A549 (cell line): ENCODE data around the gene ATAT1. TPM values are rescaled to one million over a fixed set of nuclear protein-coding genes. Genes with fewer than 3 reads are reported as not detected.

ENCODE experiments used
- ATAC-seq, 2 experiments: fragments of 200-7000 bp in 1 of 2; fragments of >200 bp in 1 of 2; cut with Nextera tagmentation in 1 of 2; cut with Tn5 transposase in 1 of 2; 3 replicates each; pipeline versions ENCODE4 v1.8.0 to v1.9.1; 2018 to 2020; ENCODE audit warnings: mild to moderate bottlenecking in 1 of 2, moderate library complexity in 1 of 2
- CTCF ChIA-PET: fragments of 300-600 bp; sonication (Branson Sonifier 250); formaldehyde crosslinking; extraction: SDS; loops from one replicate; lab custom pipeline; 2021; ENCODE audit warnings: antibody characterized with exemption, inconsistent platforms; lab: Yijun Ruan, JAX
- POLR2A ChIA-PET: fragments of 350-600 bp; formaldehyde crosslinking; extraction: SDS; loops from one replicate; lab custom pipeline; 2021; ENCODE audit warnings: antibody characterized with exemption, inconsistent platforms; lab: Yijun Ruan, JAX
- DNase-seq, 2 experiments: peaks; one replicate each; pipeline versions ENCODE4 v3.0.0 to v3.0.0-alpha.2; 2011 to 2016; ENCODE audit warnings: low read depth in 1 of 2, low spot score in 1 of 2
- FAIRE-seq: peaks from 2 replicates; lab custom pipeline; 2011; peaks lifted over from hg19 to GRCh38; lab: Jason Lieb, UNC
- H3K27ac ChIP-seq, 2 experiments: fragments of >200 bp; sonication (Bioruptor Twin); formaldehyde crosslinking; 3 replicates each; pipeline ENCODE4 v1.5.1; 2016 to 2017
- H3K4me1 ChIP-seq: fragments of >200 bp; sonication (Bioruptor Twin); formaldehyde crosslinking; 3 replicates; pipeline ENCODE4 v1.6.1; 2016
- H3K4me2 ChIP-seq: fragments of >200 bp; sonication (Bioruptor Twin); formaldehyde crosslinking; 3 replicates; pipeline ENCODE4 v1.6.1; 2016
- H3K4me3 ChIP-seq: fragments of >200 bp; sonication (Bioruptor Twin); formaldehyde crosslinking; 3 replicates; pipeline ENCODE4 v1.5.1; 2016
- H3K9me3 ChIP-seq: fragments of >200 bp; sonication (Bioruptor Twin); formaldehyde crosslinking; 3 replicates; pipeline ENCODE4 v1.6.1; 2016
- CHD2 ChIP-seq: fragments of 150-350 bp; IDR thresholded peaks from 2 replicates; pipeline ENCODE4 v1.6.1; 2014; ENCODE audit warnings: low read length; ENCODE audit not compliant: partially characterized antibody
- CHD4 ChIP-seq: fragments of 200-600 bp; sonication (generic); IDR thresholded peaks from 2 replicates; pipeline ENCODE4 v1.6.1; 2016; ENCODE audit warnings: antibody characterized with exemption, mild to moderate bottlenecking, borderline replicate concordance
- FOSB ChIP-seq: fragments of 250-450 bp; sonication (Bioruptor Pico); IDR thresholded peaks from 2 replicates; pipeline ENCODE4 v1.5.0; 2020; ENCODE audit warnings: mild to moderate bottlenecking, moderate library complexity
- HOXA7 ChIP-seq: fragments of 250-450 bp; sonication (Bioruptor Pico); IDR thresholded peaks from 2 replicates; pipeline ENCODE4 v1.5.0; 2020; ENCODE audit warnings: mild to moderate bottlenecking, moderate library complexity
- JUN ChIP-seq, 2 experiments: fragments of >200 bp; sonication (Bioruptor Twin); formaldehyde crosslinking; IDR thresholded peaks; 2 replicates in 1 of 2; 3 replicates in 1 of 2; pipeline ENCODE4 v1.6.1; 2016 to 2017
- KDM1A ChIP-seq: fragments of 200-600 bp; sonication (generic); IDR thresholded peaks from 2 replicates; pipeline ENCODE4 v1.6.1; 2016; ENCODE audit warnings: low read depth, mild to moderate bottlenecking
- KDM5A ChIP-seq: fragments of 200-600 bp; sonication (generic); IDR thresholded peaks from 2 replicates; pipeline ENCODE4 v1.6.1; 2016; ENCODE audit warnings: antibody characterized with exemption, mild to moderate bottlenecking
- MAFK ChIP-seq: fragments of 450-650 bp; IDR thresholded peaks from 2 replicates; pipeline ENCODE4 v1.6.1; 2014; ENCODE audit not compliant: partially characterized antibody
- PHF8 ChIP-seq: fragments of 200-600 bp; sonication (generic); IDR thresholded peaks from 2 replicates; pipeline ENCODE4 v1.6.1; 2016; ENCODE audit warnings: low read depth, mild to moderate bottlenecking, antibody characterized with exemption, moderate library complexity, borderline replicate concordance
- RARB ChIP-seq: fragments of 250-450 bp; sonication (Bioruptor Pico); IDR thresholded peaks from 2 replicates; pipeline ENCODE4 v1.8.0; 2021; ENCODE audit warnings: mild to moderate bottlenecking, moderate library complexity
- RCOR1 ChIP-seq: fragments of 150-350 bp; IDR thresholded peaks from 2 replicates; pipeline ENCODE4 v1.6.1; 2014; ENCODE audit warnings: antibody characterized with exemption, low read length, low read depth
- REST ChIP-seq: fragments of 200-600 bp; sonication (generic); IDR thresholded peaks from 2 replicates; pipeline ENCODE4 v1.6.1; 2016; ENCODE audit warnings: antibody characterized with exemption, mild to moderate bottlenecking, moderate library complexity
- RNF2 ChIP-seq: fragments of 200-600 bp; sonication (generic); IDR thresholded peaks from 2 replicates; pipeline ENCODE4 v1.6.1; 2016; ENCODE audit warnings: low read depth, mild to moderate bottlenecking, antibody characterized with exemption, moderate library complexity, borderline replicate concordance
- SREBF2 ChIP-seq: fragments of 450-650 bp; IDR thresholded peaks from 2 replicates; pipeline ENCODE4 v1.6.1; 2014; ENCODE audit warnings: mild to moderate bottlenecking, moderate library complexity
- TFCP2L1 ChIP-seq: fragments of 250-450 bp; sonication (Bioruptor Pico); IDR thresholded peaks from 2 replicates; pipeline ENCODE4 v1.5.0; 2021; ENCODE audit warnings: mild to moderate bottlenecking
- WGBS: methylation state at CpG from one replicate; pipeline ENCODE4 v1.1.6; 2017; ENCODE audit errors: missing lambda C conversion rate; 5-methylcytosine and 5-hydroxymethylcytosine counted together
- polyA plus RNA-seq, 4 experiments: library from polyadenylated mRNA; depleted of rRNA in 3 of 4; stranded (reverse); fragments of >200 nt; fragmentation: RNase III in 1 of 4; extraction: RNeasy Plus Mini Kit Qiagen cat#74134 plus additional on column Dnase treatment in 1 of 4; gene quantifications; 2 replicates in 3 of 4; 3 replicates in 1 of 4; pipeline ENCODE4 v1.2.3, GENCODE V29; 2011 to 2017
- TF ChIP-seq, protein P1 (sequence below): IDR thresholded peaks from 2 replicates; pipeline ENCODE4 v1.6.1; 2012
- TF ChIP-seq, protein P2 (sequence below): fragments of 250-450 bp; sonication (Bioruptor Pico); IDR thresholded peaks from 2 replicates; pipeline ENCODE4 v1.5.0; 2021; ENCODE audit warnings: mild to moderate bottlenecking, moderate library complexity, borderline replicate concordance
- TF ChIP-seq, protein P3 (sequence below): IDR thresholded peaks from 2 replicates; pipeline ENCODE4 v1.6.1; 2012
- TF ChIP-seq, protein P4 (sequence below): IDR thresholded peaks from 2 replicates; pipeline ENCODE4 v1.6.1; 2012; ENCODE audit warnings: low read depth, borderline replicate concordance

ATAT1 gene
- polyA plus RNA-seq, 2 of the 4 experiments (the other 2 are of a cell fraction) = 7.4 to 8.6 TPM

GRCh38 chr6:30651143-30651542 is 24.5 kb downstream of the ATAT1 start:
- POLR2A ChIA-PET = interaction anchor here (0.7 kb wide), 1 partner anchor 101 kb away, joined by 3 read pairs; no protein-coding TSS in a partner anchor
- DNase-seq = no peak
- H3K27ac ChIP-seq = no peak overlapping the region
- H3K4me1 ChIP-seq = peaks cover 8% of the 10 kb centered on the region
- TF ChIP-seq TFCP2L1 (CRISPR knock-in tag) (no peak), JUN (IDR thresholded peaks at IDR 0.05) (no peak), FOSB (CRISPR knock-in tag) (no peak), CHD4 (no peak), CHD2 (no peak)
- TF ChIP-seq, protein P1, sequence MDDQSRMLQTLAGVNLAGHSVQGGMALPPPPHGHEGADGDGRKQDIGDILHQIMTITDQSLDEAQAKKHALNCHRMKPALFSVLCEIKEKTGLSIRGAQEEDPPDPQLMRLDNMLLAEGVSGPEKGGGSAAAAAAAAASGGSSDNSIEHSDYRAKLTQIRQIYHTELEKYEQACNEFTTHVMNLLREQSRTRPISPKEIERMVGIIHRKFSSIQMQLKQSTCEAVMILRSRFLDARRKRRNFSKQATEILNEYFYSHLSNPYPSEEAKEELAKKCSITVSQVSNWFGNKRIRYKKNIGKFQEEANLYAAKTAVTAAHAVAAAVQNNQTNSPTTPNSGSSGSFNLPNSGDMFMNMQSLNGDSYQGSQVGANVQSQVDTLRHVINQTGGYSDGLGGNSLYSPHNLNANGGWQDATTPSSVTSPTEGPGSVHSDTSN = no peak
- TF ChIP-seq, all 56 proteins: peak for 0
- Histone ChIP-seq H3K4me3 (no peak overlapping the region), H3K9me3 (no peaks in the 10 kb centered on the region), H3K4me2 (no peak overlapping the region)
- 95% methylated on average over 12 of the region's 12 CpGs for WGBS
- FAIRE-seq = no peak
- CTCF ChIA-PET = interaction anchor here (0.8 to 2.1 kb wide), 3 partner anchors 21 to 178 kb away, joined by 4 to 7 read pairs (median 6); partner anchors contain the start of gene DHX16
- no peak for ATAC-seq

DNA sequence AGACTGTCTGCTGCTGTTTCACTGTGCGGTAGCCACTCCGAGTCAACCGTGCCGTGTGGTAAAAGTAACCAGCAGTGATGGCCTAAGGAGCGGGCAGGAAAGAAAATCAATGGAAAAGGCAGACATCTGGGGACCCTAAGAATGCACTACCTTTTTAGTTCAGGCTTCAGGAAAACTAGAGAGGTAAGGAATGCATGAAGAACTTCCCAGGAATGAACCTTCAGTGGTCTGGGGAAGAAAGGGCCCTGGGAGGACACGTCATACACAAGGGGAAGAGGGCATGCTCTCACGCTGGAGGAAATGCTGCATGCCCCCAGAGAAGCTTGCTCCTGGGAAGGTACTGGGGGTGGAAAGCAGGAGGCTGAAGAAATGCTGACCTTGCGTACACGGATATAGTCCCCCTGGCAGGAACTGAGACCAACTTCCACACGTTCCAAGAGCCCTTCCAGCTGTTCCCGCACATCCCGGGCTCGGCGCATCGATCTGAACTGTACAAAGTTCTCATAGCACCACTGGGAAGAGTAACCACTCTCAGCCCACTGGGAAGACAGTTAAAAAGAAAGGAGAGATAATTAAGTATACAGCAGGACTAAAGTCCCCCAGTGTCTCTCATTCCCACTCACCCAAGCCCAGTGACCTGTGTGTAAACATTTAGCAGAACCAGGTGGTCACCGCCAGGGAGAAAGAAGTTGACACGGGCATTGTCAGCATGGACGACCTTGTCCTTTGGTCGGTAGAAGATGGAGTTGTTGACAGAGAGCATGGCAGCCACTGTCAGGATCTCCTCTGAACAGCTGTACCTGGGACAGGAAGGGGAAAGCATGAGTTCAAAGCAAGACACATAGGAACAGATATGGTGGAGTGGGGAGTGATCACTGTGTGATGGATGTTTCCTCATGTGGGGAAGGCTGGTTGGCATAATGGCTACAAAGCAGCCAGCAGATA is 28.4 kb downstream of the ATAT1 start:
- ATAC-seq = no peak

DNA sequence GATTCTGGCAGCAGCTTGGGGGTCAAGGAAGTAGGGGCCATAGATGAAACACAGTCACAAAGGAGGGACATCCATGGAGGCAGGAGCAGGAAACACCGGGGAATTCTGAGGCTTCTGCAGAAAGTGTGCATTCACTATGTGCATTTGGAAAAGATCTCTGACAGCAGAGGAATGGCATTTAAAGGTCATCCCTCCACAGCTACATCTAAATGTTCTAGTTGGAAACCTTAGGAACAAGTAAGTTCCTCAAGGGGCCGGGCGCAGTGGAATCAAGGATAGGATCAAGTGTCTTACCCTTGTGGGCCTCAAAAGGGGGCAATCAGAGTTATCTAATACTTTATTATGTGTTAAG is 29.0 kb downstream of the ATAT1 start:
- FAIRE-seq (no peak), ATAC-seq (no peak), DNase-seq (no peak)
- Histone ChIP-seq H3K4me1 (no peaks in the 10 kb centered on the region), H3K9me3 (no peaks in the 10 kb centered on the region), H3K4me3 (no peak overlapping the region), H3K4me2 (no peak overlapping the region), H3K27ac (no peak overlapping the region)
- POLR2A ChIA-PET = no interaction called here
- WGBS = 92% methylated on average over 3 of the region's 3 CpGs
- CTCF ChIA-PET = interaction anchor here (1.2 to 1.5 kb wide), 3 partner anchors 15 to 75 kb away, joined by 3 to 5 read pairs (median 3); no protein-coding TSS in a partner anchor
- TF ChIP-seq, protein P2, sequence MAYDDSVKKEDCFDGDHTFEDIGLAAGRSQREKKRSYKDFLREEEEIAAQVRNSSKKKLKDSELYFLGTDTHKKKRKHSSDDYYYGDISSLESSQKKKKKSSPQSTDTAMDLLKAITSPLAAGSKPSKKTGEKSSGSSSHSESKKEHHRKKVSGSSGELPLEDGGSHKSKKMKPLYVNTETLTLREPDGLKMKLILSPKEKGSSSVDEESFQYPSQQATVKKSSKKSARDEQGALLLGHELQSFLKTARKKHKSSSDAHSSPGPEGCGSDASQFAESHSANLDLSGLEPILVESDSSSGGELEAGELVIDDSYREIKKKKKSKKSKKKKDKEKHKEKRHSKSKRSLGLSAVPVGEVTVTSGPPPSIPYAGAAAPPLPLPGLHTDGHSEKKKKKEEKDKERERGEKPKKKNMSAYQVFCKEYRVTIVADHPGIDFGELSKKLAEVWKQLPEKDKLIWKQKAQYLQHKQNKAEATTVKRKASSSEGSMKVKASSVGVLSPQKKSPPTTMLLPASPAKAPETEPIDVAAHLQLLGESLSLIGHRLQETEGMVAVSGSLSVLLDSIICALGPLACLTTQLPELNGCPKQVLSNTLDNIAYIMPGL (CRISPR knock-in tag) = no peak
- TF ChIP-seq RCOR1 (no peak), KDM1A (no peak), PHF8 (no peak), HOXA7 (CRISPR knock-in tag) (no peak), SREBF2 (no peak), REST (no peak), KDM5A (no peak)
- TF ChIP-seq, protein P3, sequence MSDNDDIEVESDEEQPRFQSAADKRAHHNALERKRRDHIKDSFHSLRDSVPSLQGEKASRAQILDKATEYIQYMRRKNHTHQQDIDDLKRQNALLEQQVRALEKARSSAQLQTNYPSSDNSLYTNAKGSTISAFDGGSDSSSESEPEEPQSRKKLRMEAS = no peak
- TF ChIP-seq, protein P4, sequence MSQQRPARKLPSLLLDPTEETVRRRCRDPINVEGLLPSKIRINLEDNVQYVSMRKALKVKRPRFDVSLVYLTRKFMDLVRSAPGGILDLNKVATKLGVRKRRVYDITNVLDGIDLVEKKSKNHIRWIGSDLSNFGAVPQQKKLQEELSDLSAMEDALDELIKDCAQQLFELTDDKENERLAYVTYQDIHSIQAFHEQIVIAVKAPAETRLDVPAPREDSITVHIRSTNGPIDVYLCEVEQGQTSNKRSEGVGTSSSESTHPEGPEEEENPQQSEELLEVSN = no peak

More for the DNA sequence above, 28.4 kb downstream of the ATAT1 start:
- WGBS = 92% methylated on average over 19 of the region's 19 CpGs
- no peak for FAIRE-seq
- ChIA-PET CTCF (interaction anchor here (1.2 to 1.5 kb wide), 2 partner anchors 24 to 76 kb away, joined by 3 to 5 read pairs; no protein-coding TSS in a partner anchor), POLR2A (no interaction called here)
- H3K4me3 ChIP-seq = no peak overlapping the region
- H3K4me1 ChIP-seq = no peaks in the 10 kb centered on the region
- H3K4me2 ChIP-seq = no peak overlapping the region
- no peaks in the 10 kb centered on the region for H3K9me3 ChIP-seq
- TF ChIP-seq RNF2 (no peak), RARB (CRISPR knock-in tag) (no peak), MAFK (peak; percentile 75)
- DNase-seq = no peak
- no peak overlapping the region for H3K27ac ChIP-seq
